Measurements from ENCODE around the gene KLHL41. TPM values are rescaled to one million over a fixed set of nuclear protein-coding genes. Genes with fewer than 3 reads are reported as not detected.

KLHL41 gene
- polyA plus RNA-seq, 1 donor from 2014 or later = 2.3 TPM

GRCh38 chr2:169485650-169486138 is 23.8 kb upstream of the KLHL41 start:
- H3K36me3 ChIP-seq (ENCODE audit: insufficient read depth, low read length) = peaks cover 7% of the 10 kb centered on the region
- no peaks in the 10 kb centered on the region for H3K79me2 ChIP-seq (replicated peaks; ENCODE audit: insufficient read depth, low read length)
- no peak overlapping the region for H2AFZ ChIP-seq (ENCODE audit: low read depth, low read length)
- no peaks in the 10 kb centered on the region for H3F3A ChIP-seq (ENCODE audit: insufficient read depth, low read length, poor library complexity, severe bottlenecking)
- H3K9me2 ChIP-seq (ENCODE audit: insufficient read depth, low read length) = no peaks in the 10 kb centered on the region
- H3K4me2 ChIP-seq (ENCODE audit: low read length) = no peak overlapping the region
- H3K4me3 ChIP-seq (ENCODE audit: low read length) = no peak overlapping the region
- no peaks in the 10 kb centered on the region for H4K20me1 ChIP-seq (ENCODE audit: insufficient read depth)
- no peaks in the 10 kb centered on the region for H3K9me3 ChIP-seq (ENCODE audit: low read length)
- no peak overlapping the region for H3K9ac ChIP-seq (ENCODE audit: low read length)
- H3K27ac ChIP-seq (ENCODE audit: low read length) = no peak overlapping the region
- no peaks in the 10 kb centered on the region for H3K27me3 ChIP-seq (ENCODE audit: insufficient read depth, low read depth, low read length)
- TF ChIP-seq TAF1 (IDR thresholded peaks at IDR 0.05; ENCODE audit: low read depth) = no peak
- TF ChIP-seq EP300 (conservative IDR thresholded peaks at IDR 0.05; ENCODE audit: poor library complexity, severe bottlenecking) = no peak
- TF ChIP-seq POLR2AphosphoS5 (IDR thresholded peaks at IDR 0.05) = no peak
- TF ChIP-seq EZH2 (IDR thresholded peaks at IDR 0.05; ENCODE audit: borderline replicate concordance, insufficient read depth, low read length, poor library complexity, severe bottlenecking) = no peak

DNA sequence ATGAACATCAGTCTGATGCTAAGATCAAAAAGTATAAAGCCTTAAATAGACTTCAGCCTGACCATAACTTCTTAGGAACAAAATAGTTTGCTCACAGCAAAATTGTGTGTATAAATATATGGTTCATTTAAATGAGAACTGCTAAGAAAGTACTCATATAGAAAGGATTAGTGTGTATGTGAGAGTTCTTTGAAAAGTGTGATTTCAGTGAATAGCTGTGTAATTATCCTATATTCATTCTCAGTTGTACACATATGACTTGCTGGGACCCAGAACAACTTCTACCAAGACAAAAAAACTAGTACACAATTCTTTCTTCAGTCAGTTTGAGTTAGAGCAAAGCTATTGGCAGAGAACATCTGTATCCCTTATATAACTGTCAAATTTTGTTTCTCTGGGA is 23.0 kb upstream of the KLHL41 start:
- H3K27me3 ChIP-seq (ENCODE audit: insufficient read depth, low read depth, low read length) = no peaks in the 10 kb centered on the region
- no peaks in the 10 kb centered on the region for H3K9me2 ChIP-seq (ENCODE audit: insufficient read depth, low read length)
- no peak overlapping the region for H3K9ac ChIP-seq (ENCODE audit: low read length)
- H3K4me3 ChIP-seq (ENCODE audit: low read length) = no peak overlapping the region
- no peaks in the 10 kb centered on the region for H4K20me1 ChIP-seq (ENCODE audit: insufficient read depth)
- H3K27ac ChIP-seq (ENCODE audit: low read length) = no peak overlapping the region
- no peak for TF ChIP-seq POLR2AphosphoS5 (IDR thresholded peaks at IDR 0.05)
- no peak for TF ChIP-seq TAF1 (IDR thresholded peaks at IDR 0.05; ENCODE audit: low read depth)
- no peak for TF ChIP-seq CTCF (IDR thresholded peaks at IDR 0.05; ENCODE audit: poor library complexity, severe bottlenecking)
- no peak for TF ChIP-seq SMC3 (conservative IDR thresholded peaks at IDR 0.05; ENCODE audit: poor library complexity)
- TF ChIP-seq EZH2 (IDR thresholded peaks at IDR 0.05; ENCODE audit: borderline replicate concordance, insufficient read depth, low read length, poor library complexity, severe bottlenecking) = no peak
- TF ChIP-seq REST (IDR thresholded peaks at IDR 0.05; ENCODE audit: borderline replicate concordance) = no peak
- no peak for TF ChIP-seq MXI1 (conservative IDR thresholded peaks at IDR 0.05; ENCODE audit: poor library complexity, severe bottlenecking)
- no peak for TF ChIP-seq EP300 (conservative IDR thresholded peaks at IDR 0.05; ENCODE audit: poor library complexity, severe bottlenecking)
- no peak for TF ChIP-seq RAD21 (conservative IDR thresholded peaks at IDR 0.05)
- peaks cover 11% of the 10 kb centered on the region for H3K36me3 ChIP-seq (ENCODE audit: insufficient read depth, low read length)
- no peak overlapping the region for H3K4me2 ChIP-seq (ENCODE audit: low read length)
- H3F3A ChIP-seq (ENCODE audit: insufficient read depth, low read length, poor library complexity, severe bottlenecking) = no peaks in the 10 kb centered on the region
- H2AFZ ChIP-seq (ENCODE audit: low read depth, low read length) = no peak overlapping the region
- H3K9me3 ChIP-seq (ENCODE audit: low read length) = no peaks in the 10 kb centered on the region
- no peaks in the 10 kb centered on the region for H3K79me2 ChIP-seq (replicated peaks; ENCODE audit: insufficient read depth, low read length)
